OCI-LY1 (cell line): ENCODE data around the gene TMEM255A.

Experiments
- H2AFZ ChIP-seq: fragments of 200-600 bp; sonication (generic), shearing (Covaris generic); 2 replicates; pipeline ENCODE4 v1.6.0; 2014; ENCODE audit warnings: antibody characterized with exemption, mild to moderate bottlenecking, low read length
- H3F3A ChIP-seq: fragments of 200-600 bp; sonication (generic), shearing (Covaris generic); 2 replicates; pipeline ENCODE4 v1.6.0; 2014; ENCODE audit warnings: mild to moderate bottlenecking, antibody characterized with exemption, low read length, moderate library complexity; ENCODE audit not compliant: insufficient read depth
- H3K27ac ChIP-seq: fragments of 200-600 bp; sonication (generic); 2 replicates; pipeline ENCODE4 v1.5.1; 2014; ENCODE audit warnings: low read length, mixed run types, mild to moderate bottlenecking, low read depth; ENCODE audit not compliant: poor library complexity, severe bottlenecking
- H3K27me3 ChIP-seq: fragments of 200-600 bp; sonication (generic); 2 replicates; pipeline ENCODE4 v1.6.0; 2014; ENCODE audit warnings: antibody characterized with exemption, mild to moderate bottlenecking, low read length, moderate library complexity; ENCODE audit not compliant: insufficient read depth
- H3K36me3 ChIP-seq: fragments of 200-600 bp; sonication (generic); 2 replicates; pipeline ENCODE4 v1.6.1; 2014; ENCODE audit warnings: mild to moderate bottlenecking, antibody characterized with exemption, low read length, moderate library complexity, mixed read lengths; ENCODE audit not compliant: insufficient read depth
- H3K4me1 ChIP-seq: fragments of 200-600 bp; sonication (generic); 2 replicates; pipeline ENCODE4 v1.5.1; 2014; ENCODE audit warnings: mild to moderate bottlenecking, low read length, moderate library complexity; ENCODE audit not compliant: insufficient read depth, severe bottlenecking
- H3K4me2 ChIP-seq: fragments of 200-600 bp; sonication (generic), shearing (Covaris generic); 2 replicates; pipeline ENCODE4 v1.6.1; 2014; ENCODE audit warnings: low read length
- H3K4me3 ChIP-seq: fragments of 200-600 bp; sonication (generic); 2 replicates; pipeline ENCODE4 v1.5.1; 2014; ENCODE audit warnings: low read length, low read depth, mild to moderate bottlenecking, mixed read lengths; ENCODE audit not compliant: poor library complexity, severe bottlenecking
- H3K79me2 ChIP-seq: fragments of 200-600 bp; shearing (Covaris generic); 2 replicates; pipeline ENCODE4 v1.6.1; 2016; ENCODE audit warnings: mixed run types, low read length, mixed read lengths; ENCODE audit not compliant: insufficient read depth
- H3K9ac ChIP-seq: fragments of 200-600 bp; sonication (generic), shearing (Covaris generic); 2 replicates; pipeline ENCODE4 v1.6.1; 2014; ENCODE audit warnings: mild to moderate bottlenecking, low read length, mixed read lengths
- H3K9me2 ChIP-seq: fragments of 200-600 bp; sonication (generic), shearing (Covaris generic); 2 replicates; pipeline ENCODE4 v1.6.1; 2014; ENCODE audit warnings: low read depth, mild to moderate bottlenecking, low read length, mixed read lengths
- H3K9me3 ChIP-seq: fragments of 200-600 bp; shearing (Covaris generic); 2 replicates; pipeline ENCODE4 v1.6.1; 2014; ENCODE audit warnings: low read length, mixed read lengths
- H4K20me1 ChIP-seq: fragments of 200-600 bp; sonication (generic), shearing (Covaris generic); 2 replicates; pipeline ENCODE4 v1.6.0; 2016; ENCODE audit warnings: mild to moderate bottlenecking, low read length; ENCODE audit not compliant: insufficient read depth
- EZH2 ChIP-seq: fragments of 200-600 bp; sonication (generic), shearing (Covaris generic); IDR thresholded peaks from 2 replicates; pipeline ENCODE4 v1.8.0; 2017; ENCODE audit warnings: borderline replicate concordance, mixed run types, mild to moderate bottlenecking, antibody characterized with exemption, low read length, moderate library complexity, mixed read lengths
- TF ChIP-seq, protein P1 (sequence below): fragments of 200-600 bp; sonication (generic), shearing (Covaris generic); IDR thresholded peaks from 2 replicates; pipeline ENCODE4 v1.5.1; 2017; ENCODE audit warnings: mild to moderate bottlenecking, antibody characterized with exemption, low read length, moderate library complexity, mixed read lengths

The TMEM255A gene

DNA sequence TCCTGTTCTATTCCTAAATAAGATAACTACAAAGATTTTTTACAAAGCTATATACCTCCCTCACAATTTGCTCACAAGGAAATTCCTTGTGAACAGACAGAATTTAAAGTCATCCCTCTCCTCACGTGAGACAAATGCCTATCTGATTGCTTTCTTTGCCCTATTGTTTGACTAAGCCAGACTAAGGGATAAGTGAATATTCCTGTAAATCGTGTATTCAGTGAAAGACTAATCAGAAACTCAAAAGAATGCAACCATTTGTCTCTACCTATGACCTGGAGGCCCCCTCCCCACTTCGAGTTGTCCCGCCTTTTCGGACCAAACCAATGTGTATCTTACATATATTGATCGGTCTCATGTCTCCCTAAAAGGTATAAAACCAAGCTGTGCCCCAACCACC, 76.0 kb downstream of the TMEM255A start:
- Histone ChIP-seq H3K27me3 (no peaks in the 10 kb centered on the region), H4K20me1 (no peaks in the 10 kb centered on the region), H3K4me1 (no peaks in the 10 kb centered on the region), H3K36me3 (peaks cover 9% of the 10 kb centered on the region; the same call in 1 of the 2 replicates), H3K9ac (no peak overlapping the region), H3K79me2 (no peaks in the 10 kb centered on the region), H3K4me2 (no peak overlapping the region), H3K4me3 (no peak overlapping the region), H3K27ac (no peak overlapping the region), H3K9me3 (no peaks in the 10 kb centered on the region), H3K9me2 (no peaks in the 10 kb centered on the region), H2AFZ (no peak overlapping the region), H3F3A (no peaks in the 10 kb centered on the region)
- TF ChIP-seq, protein P1, sequence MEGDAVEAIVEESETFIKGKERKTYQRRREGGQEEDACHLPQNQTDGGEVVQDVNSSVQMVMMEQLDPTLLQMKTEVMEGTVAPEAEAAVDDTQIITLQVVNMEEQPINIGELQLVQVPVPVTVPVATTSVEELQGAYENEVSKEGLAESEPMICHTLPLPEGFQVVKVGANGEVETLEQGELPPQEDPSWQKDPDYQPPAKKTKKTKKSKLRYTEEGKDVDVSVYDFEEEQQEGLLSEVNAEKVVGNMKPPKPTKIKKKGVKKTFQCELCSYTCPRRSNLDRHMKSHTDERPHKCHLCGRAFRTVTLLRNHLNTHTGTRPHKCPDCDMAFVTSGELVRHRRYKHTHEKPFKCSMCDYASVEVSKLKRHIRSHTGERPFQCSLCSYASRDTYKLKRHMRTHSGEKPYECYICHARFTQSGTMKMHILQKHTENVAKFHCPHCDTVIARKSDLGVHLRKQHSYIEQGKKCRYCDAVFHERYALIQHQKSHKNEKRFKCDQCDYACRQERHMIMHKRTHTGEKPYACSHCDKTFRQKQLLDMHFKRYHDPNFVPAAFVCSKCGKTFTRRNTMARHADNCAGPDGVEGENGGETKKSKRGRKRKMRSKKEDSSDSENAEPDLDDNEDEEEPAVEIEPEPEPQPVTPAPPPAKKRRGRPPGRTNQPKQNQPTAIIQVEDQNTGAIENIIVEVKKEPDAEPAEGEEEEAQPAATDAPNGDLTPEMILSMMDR = no peak
- no peak for TF ChIP-seq EZH2

DNA sequence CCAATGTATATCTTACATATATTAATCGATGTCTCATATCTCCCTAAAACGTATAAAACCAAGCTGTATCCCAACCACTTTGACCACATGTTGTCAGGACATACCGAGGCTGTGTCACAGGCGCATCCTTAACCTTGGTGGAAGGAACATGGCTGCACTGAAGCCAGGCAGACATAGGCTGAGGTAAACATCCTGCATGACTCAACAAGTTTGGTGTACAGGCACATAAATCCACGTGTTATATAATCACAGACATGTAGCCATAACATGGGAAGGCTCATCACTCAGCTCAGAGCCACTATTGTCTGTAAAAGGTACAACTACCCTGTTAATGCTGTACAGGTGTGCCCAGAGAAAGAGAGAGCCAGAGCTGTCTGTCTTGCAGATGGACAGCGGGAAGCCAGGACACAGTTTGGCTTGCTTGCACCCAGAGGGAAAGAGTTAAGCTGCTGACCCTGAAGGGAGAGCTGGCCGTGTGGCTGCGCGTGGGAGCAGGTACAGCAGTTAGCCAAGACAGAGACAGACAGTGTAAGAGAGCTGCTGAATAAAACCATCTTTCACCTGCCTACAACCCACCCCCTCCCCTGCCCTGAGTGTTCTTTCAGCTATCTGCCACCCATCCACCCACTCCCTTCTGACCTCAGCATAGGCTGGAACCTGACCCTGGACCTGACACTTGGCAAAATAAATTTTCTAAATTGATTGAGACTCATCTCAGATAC, 82.9 kb downstream of the TMEM255A start:
- H3K79me2 ChIP-seq = no peaks in the 10 kb centered on the region
- TF ChIP-seq, protein P1 = no peak
- no peak for TF ChIP-seq EZH2
- H3F3A ChIP-seq = no peaks in the 10 kb centered on the region
- no peak overlapping the region for H3K9ac ChIP-seq
- no peaks in the 10 kb centered on the region for H3K36me3 ChIP-seq
- no peaks in the 10 kb centered on the region for H3K9me3 ChIP-seq
- H2AFZ ChIP-seq = no peak overlapping the region
- no peak overlapping the region for H3K4me2 ChIP-seq
- no peaks in the 10 kb centered on the region for H3K9me2 ChIP-seq
- H3K4me1 ChIP-seq = no peaks in the 10 kb centered on the region
- H3K27me3 ChIP-seq = no peaks in the 10 kb centered on the region
- no peak overlapping the region for H3K4me3 ChIP-seq
- H3K27ac ChIP-seq = no peak overlapping the region
- no peaks in the 10 kb centered on the region for H4K20me1 ChIP-seq

DNA sequence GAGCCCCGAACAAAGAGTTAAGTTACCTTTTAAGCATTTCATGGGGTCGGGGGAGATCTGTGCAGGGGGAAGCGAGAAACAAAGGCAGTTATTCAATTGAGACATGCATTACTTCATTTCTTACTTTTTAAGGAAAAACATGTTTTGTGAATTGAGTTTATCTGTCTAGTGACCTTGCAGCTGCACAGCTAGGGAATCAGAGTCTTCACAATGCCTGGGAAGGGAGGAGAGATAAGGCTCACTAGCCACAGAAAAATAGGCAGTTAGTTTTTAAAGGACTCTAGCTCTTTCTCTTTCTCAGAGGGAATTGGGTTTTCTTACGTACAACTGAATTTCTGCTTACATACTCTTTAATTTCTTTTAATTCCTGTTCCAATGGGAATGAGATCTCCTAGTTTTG, 86.9 kb downstream of the TMEM255A start:
- Histone ChIP-seq H2AFZ (no peak overlapping the region), H3K9me3 (no peaks in the 10 kb centered on the region), H3K9me2 (no peaks in the 10 kb centered on the region), H3K27me3 (no peaks in the 10 kb centered on the region), H3K4me1 (no peaks in the 10 kb centered on the region), H4K20me1 (no peaks in the 10 kb centered on the region), H3K36me3 (no peaks in the 10 kb centered on the region; the same call in 1 of the 2 replicates), H3K79me2 (no peaks in the 10 kb centered on the region), H3K9ac (no peak overlapping the region), H3F3A (no peaks in the 10 kb centered on the region), H3K27ac (no peak overlapping the region), H3K4me3 (no peak overlapping the region), H3K4me2 (no peak overlapping the region)
- TF ChIP-seq EZH2 = no peak
- TF ChIP-seq, protein P1 = no peak
